NT2/D1 (cell line): ENCODE results near the gene C2orf72.
A peak's percentile ranks its signal among the peaks of the same experiment; 100 is the strongest.

Experiments used
- DNase-seq: peaks from one replicate; pipeline ENCODE4 v3.0.0-alpha.2; 2011; ENCODE audit warnings: low read depth, low spot score
- H3K27me3 ChIP-seq: 2 replicates; pipeline ENCODE4 v1.6.0; 2011; ENCODE audit warnings: mild to moderate bottlenecking; ENCODE audit not compliant: insufficient read length, insufficient read depth
- H3K36me3 ChIP-seq: 2 replicates; pipeline ENCODE4 v1.6.1; 2011; ENCODE audit warnings: mild to moderate bottlenecking, low read length, mixed read lengths; ENCODE audit not compliant: insufficient read depth, insufficient read length
- H3K4me1 ChIP-seq: 2 replicates; pipeline ENCODE4 v1.5.1; 2011; ENCODE audit not compliant: insufficient read depth, insufficient read length
- H3K4me3 ChIP-seq: 2 replicates; pipeline ENCODE4 v1.5.1; 2011; ENCODE audit warnings: low read depth; ENCODE audit not compliant: insufficient read length
- H3K9ac ChIP-seq: 2 replicates; pipeline ENCODE4 v1.6.0; 2011; ENCODE audit warnings: low read depth; ENCODE audit not compliant: insufficient read length
- H3K9me3 ChIP-seq: 2 replicates; pipeline ENCODE4 v1.5.1; 2011; ENCODE audit warnings: mild to moderate bottlenecking, low read length; ENCODE audit not compliant: insufficient read depth
- SUZ12 ChIP-seq: IDR thresholded peaks from 2 replicates; pipeline ENCODE4 v1.6.1; 2011; ENCODE audit not compliant: insufficient read length, insufficient read depth; ENCODE audit errors: extremely low read depth
- YY1 ChIP-seq: IDR thresholded peaks from 2 replicates; pipeline ENCODE4 v1.6.1; 2011; ENCODE audit not compliant: insufficient read length, insufficient read depth
- ZNF274 ChIP-seq: IDR thresholded peaks from 2 replicates; pipeline ENCODE4 v1.6.1; 2011; ENCODE audit warnings: mild to moderate bottlenecking, low read depth, low read length

Gene C2orf72

DNA sequence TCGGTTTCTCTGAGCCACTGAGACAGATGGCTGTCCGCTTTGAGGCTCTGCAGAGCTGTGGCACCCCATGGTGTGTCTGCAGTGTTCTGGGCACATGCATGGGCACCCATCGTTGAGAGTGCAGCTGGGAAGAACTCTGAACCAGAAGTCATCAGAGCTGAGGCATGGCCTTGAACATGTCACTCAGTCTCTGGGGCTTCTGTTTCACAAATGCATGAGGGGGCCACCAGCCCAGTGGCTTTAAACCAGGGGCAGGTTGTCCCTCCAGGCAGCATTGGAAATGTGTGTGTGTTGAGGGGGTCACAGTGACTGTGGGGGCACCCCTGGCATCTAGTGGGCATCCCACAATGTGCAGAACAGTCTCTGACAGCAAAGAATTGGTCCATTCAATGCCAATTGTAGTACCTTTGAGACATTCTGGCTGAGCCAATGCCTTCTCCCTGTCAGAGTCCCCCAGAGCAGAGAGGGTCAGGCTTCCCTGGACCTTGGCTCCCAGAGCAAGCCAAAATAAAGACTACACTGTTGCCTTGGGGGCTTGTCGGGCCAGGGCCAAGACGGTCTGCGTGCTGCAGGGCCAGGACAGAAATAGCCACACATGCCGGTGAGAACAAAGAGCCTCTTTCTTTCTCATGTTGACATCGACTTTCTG, 10.1 kb downstream of the C2orf72 start:
- no peak for TF ChIP-seq YY1
- TF ChIP-seq ZNF274 = no peak
- TF ChIP-seq SUZ12 = no peak
- Histone ChIP-seq H3K4me1 (peaks cover 6% of the 10 kb centered on the region), H3K4me3 (no peak overlapping the region), H3K9me3 (no peaks in the 10 kb centered on the region), H3K36me3 (peaks cover 17% of the 10 kb centered on the region), H3K9ac (no peak overlapping the region), H3K27me3 (peaks cover 8% of the 10 kb centered on the region)
- no peak for DNase-seq

DNA sequence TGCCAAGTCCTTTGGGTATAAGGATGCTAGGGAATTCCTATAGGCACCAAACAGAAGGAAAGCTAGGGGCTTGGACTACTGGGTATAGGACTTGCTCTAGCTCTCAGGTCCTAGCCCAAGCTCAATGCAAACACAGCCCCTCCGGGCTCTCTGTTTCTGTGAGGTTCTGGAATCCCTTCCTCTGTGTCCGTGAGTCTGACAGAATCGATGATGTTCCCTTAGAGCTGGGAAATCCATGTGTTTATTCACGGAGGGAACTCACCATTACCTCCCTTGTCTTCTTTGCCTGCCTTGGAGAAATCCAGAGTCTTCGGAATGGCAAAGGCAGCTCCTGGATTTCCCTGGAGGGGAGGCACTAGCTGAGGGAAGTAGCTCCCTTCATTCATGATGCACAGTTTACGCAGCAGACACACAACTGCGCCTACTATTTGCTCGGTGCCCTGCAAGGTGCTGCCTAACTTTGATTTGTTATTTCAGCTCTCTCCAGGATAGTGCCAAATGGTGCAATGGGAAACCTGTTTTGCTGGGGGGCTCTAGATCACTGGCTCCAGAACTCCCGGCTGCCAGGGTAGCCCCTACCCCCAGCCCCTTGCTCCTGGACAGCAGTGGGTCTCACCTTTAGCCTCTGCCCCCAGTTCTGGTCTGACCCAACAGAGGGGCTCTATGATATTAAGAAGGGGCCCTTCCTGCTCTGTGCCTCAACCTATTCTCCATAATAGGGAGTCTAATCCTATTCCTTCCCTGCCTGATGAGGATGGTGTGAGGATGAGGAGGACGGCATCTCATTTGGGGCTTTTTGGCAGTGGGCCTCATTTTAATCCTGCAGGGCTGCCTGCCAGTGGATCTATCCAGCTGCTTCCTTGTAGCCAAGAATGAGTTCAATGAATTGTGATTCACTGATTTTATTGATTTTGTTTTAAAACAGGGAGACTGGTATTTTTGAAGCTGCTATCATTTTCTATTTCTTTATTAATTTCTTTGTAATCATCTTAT, 10.9 kb downstream of the C2orf72 start:
- no peak overlapping the region for H3K9ac ChIP-seq
- TF ChIP-seq YY1 (no peak), ZNF274 (no peak), SUZ12 (no peak)

DNA sequence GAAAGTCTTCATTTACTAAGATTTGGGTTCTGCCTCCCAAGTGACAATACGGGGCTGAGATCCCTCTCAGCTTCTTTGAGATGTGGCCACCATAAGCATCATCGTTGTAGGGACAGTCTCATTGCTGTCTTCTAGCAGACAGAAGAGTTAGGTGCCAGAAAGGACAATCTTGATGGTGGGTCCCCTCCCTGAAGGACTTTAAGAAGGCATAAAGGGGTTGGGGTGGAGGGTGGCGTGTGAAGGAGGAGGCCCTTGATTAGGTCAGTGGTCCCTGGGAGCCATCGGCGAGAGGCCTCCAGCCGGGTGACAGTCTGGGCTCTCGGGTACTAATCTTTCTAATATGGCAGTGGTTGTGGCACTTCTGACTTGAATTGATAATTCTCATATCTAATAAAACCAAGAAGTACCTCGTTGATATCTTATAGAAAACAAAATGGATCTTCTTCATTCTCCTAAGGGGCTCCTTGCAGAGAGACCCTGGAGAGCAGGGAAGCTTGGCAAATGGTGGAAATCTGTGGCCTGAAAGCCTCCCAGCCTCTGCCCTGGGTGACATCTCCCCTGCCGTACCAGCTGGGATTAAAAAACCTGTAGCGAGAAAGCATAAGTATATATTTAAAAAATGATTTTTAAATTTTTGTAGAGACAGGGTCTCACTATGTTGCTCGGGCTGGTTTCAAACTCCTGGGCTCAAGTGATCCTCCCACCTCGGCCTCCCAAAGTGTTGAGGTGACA, 12.1 kb downstream of the C2orf72 start:
- no peak for DNase-seq
- Histone ChIP-seq H3K9ac (no peak overlapping the region), H3K9me3 (no peaks in the 10 kb centered on the region), H3K4me1 (peaks cover 8% of the 10 kb centered on the region), H3K36me3 (peaks cover 11% of the 10 kb centered on the region), H3K4me3 (no peak overlapping the region), H3K27me3 (peaks cover 23% of the 10 kb centered on the region)
- no peak for TF ChIP-seq SUZ12
- TF ChIP-seq YY1 = no peak
- TF ChIP-seq ZNF274 = no peak

More for the DNA sequence above, 10.9 kb downstream of the C2orf72 start:
- Histone ChIP-seq H3K4me1 (peaks cover 8% of the 10 kb centered on the region), H3K4me3 (no peak overlapping the region), H3K9me3 (no peaks in the 10 kb centered on the region), H3K36me3 (peaks cover 17% of the 10 kb centered on the region), H3K27me3 (peaks cover 14% of the 10 kb centered on the region)
- DNase-seq = no peak

DNA sequence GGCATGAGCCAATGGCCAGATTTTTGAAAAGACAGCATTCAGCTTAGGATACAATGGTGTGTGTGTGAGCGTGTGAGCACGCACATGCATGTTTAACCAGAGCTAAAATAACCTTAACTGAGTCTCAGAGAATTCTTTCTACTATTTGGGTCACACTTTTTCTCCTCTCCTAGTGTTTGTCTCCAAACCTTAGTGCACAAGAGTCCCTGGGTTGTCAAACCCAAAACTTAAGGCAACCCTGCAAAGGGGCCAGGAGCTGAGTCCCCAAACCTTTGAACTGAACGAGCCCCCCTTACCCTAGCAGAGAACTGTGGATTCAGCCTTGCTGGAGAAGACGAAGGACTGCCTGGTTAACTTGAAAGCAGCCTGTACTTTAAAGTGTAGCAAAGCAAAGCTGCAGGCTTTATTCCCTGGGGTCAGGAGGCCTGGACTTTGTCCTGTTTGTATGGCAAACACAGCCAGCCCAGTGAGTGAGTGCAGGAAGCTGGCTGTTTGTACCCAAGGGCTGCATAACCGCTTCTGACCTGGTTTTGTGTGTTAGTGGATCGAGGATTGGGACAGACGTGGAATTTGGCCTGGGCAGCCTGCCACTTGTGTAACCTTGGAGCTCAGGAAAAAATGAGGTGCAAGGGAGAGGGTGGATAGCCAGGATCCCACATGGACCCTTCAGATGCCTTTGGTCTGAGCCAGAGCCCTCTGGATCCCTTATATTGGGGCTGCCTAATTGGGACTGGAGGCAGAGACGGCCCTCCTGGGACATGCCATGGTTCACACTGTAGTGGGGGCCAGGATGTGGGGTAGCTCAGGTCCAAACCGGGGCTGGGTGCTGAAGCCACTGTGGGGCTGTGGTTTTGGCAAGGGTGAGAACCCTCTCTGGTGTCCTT, 12.9 kb downstream of the C2orf72 start:
- Histone ChIP-seq H3K4me3 (no peak overlapping the region), H3K9ac (no peak overlapping the region), H3K27me3 (peaks cover 23% of the 10 kb centered on the region), H3K9me3 (no peaks in the 10 kb centered on the region), H3K36me3 (peaks cover 11% of the 10 kb centered on the region), H3K4me1 (peaks cover 8% of the 10 kb centered on the region)
- TF ChIP-seq YY1 = no peak
- TF ChIP-seq SUZ12 = no peak
- TF ChIP-seq ZNF274 = no peak
- DNase-seq = no peak

DNA sequence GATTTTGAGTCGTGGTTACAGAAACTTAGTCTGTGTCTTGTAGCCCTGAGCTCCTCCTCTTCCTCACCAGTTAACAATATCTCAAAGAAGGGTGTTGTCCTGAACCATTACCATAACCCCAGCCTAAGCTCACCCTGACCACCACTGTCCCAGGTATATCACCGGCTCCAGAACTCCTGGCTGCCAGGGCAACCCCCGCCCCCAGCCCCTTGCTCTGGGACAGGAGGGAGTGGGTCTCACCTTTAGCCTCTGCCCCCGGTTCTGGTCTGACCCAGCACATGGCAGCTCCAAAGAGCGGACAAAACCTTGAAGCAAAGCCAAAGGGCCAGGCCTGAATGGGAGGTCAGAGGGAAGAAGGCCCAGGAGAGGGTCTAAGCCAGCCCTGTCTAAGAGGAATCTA, 13.8 kb downstream of the C2orf72 start:
- TF ChIP-seq ZNF274 = no peak
- peak overlapping the region; percentile 23 for H3K9ac ChIP-seq
- peaks cover 8% of the 10 kb centered on the region for H3K36me3 ChIP-seq
- peaks cover 8% of the 10 kb centered on the region for H3K4me1 ChIP-seq
- H3K27me3 ChIP-seq = peaks cover 23% of the 10 kb centered on the region
- H3K9me3 ChIP-seq = no peaks in the 10 kb centered on the region
- no peak for DNase-seq
- H3K4me3 ChIP-seq = no peak overlapping the region
